Astrocyte (in vitro differentiated cells and primary cell): ENCODE results near the gene GPR39.

Source experiments
- EZH2 ChIP-seq: IDR thresholded peaks from 2 replicates; pipeline ENCODE4 v1.6.1; 2012; ENCODE audit warnings: mild to moderate bottlenecking, low read length, inconsistent platforms; ENCODE audit not compliant: insufficient read depth
- TF ChIP-seq, protein P1 (sequence below): IDR thresholded peaks from 2 replicates; pipeline ENCODE4 v1.5.1; 2011; ENCODE audit warnings: low read depth, mild to moderate bottlenecking, inconsistent platforms, low read length, moderate library complexity; ENCODE audit not compliant: insufficient read depth

DNA sequence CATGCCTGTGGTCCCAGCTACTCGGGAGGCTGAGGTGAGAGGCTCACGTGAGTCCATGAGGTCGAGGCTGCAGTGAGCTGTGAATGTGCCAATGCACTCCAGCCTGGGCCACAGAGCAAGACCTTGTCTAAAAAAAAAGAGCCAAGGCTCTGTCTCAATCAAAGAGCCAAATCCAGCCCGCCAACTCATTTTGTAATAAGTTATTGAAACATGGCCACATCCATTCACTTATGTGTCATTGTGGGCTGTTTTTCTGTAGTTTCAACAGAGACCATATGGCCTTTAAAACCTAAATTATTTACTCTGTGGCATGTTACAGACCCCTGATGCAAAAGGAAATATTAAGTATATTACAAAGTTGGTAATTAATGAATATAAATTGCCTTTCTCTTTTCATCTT lies 60.8 kb downstream of the GPR39 start:
- TF ChIP-seq, protein P1, sequence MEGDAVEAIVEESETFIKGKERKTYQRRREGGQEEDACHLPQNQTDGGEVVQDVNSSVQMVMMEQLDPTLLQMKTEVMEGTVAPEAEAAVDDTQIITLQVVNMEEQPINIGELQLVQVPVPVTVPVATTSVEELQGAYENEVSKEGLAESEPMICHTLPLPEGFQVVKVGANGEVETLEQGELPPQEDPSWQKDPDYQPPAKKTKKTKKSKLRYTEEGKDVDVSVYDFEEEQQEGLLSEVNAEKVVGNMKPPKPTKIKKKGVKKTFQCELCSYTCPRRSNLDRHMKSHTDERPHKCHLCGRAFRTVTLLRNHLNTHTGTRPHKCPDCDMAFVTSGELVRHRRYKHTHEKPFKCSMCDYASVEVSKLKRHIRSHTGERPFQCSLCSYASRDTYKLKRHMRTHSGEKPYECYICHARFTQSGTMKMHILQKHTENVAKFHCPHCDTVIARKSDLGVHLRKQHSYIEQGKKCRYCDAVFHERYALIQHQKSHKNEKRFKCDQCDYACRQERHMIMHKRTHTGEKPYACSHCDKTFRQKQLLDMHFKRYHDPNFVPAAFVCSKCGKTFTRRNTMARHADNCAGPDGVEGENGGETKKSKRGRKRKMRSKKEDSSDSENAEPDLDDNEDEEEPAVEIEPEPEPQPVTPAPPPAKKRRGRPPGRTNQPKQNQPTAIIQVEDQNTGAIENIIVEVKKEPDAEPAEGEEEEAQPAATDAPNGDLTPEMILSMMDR: no peak
- TF ChIP-seq EZH2: no peak
